ENCODE measurements around the gene TREML1.
"Not testable (repeated sequence)": the region's sequence is repeated elsewhere in the genome, so short reads cannot be mapped to it uniquely, and the experiment has no call there.

Gene TREML1

DNA sequence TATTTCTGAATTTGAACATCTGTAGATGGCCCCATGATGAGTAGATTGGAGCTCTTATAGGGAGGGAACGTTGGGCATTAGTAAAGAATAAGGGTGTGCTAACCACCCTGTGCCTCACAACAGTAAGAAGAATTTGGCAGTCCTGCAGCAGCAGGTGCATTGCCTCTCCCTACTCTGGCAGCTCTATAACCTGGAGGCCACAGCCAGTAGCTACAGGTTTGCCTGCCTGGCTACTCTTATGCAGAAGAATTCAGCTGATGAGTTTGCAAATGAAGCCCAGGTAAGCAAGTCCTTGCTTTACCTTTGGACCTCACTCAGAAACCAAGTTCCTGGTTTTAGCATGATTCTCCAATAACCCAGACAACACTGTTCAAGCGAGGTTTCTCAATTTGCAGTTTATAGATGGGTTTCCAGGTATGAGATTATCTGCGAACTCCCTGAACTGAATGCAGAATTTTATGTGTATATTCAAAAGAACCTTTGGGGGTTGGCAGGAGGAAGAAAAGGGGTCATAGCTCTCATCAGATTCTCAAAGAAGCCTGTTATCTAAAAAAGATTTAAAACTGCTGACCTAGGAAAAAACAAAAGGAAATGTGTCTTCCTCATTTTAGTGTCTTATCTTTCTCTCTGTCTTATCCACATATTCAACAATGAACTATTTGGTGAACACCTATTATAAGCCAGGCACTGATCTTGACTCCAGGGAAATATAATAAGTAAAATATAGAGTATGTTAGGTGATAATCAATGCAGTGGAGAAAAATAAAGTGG, 18.9 kb downstream of the TREML1 start:
- DNase-seq: no peak

- no peak for DNase-seq
Observed at GRCh38 chr6:41132254-41132653, 21.9 kb downstream of the TREML1 start.

GRCh38 chr6:41125282-41125681, 28.9 kb downstream of the TREML1 start:
- no peak for DNase-seq

DNA sequence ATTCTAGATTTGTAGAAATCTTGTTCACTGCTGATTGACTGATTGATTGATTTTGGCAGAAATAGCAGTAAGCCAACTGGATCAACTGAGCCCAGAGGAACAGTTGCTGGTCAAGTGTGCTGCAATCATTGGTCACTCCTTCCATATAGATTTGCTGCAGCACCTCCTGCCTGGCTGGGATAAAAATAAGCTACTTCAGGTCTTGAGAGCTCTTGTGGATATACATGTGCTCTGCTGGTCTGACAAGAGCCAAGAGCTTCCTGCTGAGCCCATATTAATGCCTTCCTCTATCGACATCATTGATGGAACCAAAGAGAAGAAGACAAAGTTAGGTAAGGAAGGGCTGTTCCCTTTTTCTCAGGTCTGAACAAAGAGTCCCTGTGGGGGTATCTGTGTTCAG, 31.2 kb downstream of the TREML1 start:
- no peak for DNase-seq

- DNase-seq: no peak
Observed at GRCh38 chr6:41122373-41122772, 31.8 kb downstream of the TREML1 start.

DNA sequence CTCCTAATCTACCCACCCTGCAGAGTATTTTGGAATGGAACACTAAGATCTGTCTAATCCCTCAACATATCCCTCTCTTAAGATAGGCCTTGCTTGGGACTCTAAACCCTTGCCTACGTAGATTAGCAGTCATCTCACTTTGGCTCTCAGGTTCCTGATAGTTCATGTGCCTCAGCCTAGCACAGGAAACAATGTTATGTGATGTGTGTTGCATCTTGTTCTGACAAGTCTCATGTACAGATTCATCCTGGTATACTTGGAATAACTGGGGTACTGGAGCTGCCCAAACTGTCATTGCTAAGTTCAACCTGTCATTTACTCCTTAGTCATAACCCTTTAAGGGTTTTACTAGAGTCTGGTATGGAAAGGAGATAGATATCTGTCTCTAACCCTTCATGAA, 34.1 kb downstream of the TREML1 start:
- DNase-seq: no peak

DNA sequence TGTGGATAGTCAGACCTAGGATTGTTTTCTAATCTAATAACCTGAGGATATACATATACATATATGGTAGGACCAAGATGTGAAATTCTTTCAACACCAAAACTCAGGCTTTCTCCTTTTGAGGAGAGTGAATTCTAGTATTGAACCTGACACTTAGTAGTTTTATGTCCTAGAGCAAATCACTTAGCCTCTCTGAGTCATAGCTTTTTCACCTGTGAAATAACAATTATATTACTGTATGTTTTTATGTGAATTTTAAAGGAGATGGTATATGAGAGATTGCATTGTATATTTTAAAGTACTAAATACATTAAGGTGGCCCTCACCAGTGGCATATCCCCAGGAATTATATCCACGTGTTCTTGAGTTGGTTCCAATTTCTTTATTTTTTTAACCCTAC, 34.6 kb downstream of the TREML1 start:
- DNase-seq: no peak

DNA sequence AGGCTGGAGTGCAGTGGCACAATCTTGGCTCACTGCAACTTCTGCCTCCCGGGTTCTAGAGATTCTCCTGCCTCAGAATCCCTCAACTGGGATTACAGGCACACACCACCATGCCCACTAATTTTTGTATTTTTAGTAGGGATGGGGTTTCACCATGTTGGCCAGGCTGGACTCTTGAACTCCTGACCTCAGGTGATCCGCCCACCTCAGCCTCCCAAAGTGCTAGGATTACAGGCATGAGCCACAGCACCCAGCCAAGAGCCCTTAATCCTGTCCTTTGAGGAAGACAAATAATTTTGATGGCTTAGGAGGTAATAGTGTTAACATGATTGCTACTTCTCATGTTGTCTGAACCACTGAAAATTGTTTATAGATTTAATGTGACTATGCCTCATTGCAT, 39.1 kb downstream of the TREML1 start:
- DNase-seq: not testable (repeated sequence)

- no peak for DNase-seq
Observed at GRCh38 chr6:41111017-41111416, 43.1 kb downstream of the TREML1 start.

- DNase-seq: no peak
Observed at GRCh38 chr6:41103847-41104246, 50.3 kb downstream of the TREML1 start.

DNA sequence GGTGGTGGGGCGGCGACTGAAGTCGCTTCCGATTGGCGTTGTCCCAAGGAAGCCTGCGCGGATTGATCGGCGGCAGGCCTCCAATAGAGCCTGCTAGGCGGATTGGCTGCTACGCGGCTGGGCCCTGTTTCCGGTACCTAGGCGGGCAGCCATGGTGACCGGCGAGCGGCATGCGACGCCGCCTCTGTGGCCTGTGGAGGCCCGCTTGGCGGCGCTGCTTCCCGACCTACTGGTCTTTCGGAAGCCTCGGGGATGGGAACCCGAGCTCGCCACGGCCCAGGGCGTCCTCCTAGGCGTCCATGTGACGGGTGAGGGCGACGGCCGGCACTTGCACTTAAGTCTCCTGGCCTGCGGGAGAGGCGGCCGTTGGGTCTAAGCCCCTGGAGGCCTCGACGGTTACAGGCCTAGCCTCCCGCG, 53.3 kb downstream of the TREML1 start:
- DNase-seq: no peak

All from activated gamma-delta T cell treated with Interleukin-2 at 50 U/mL for 16 hours (primary cell).